ENCODE measurements around the gene NOSIP. TPM values are rescaled to one million over a fixed set of nuclear protein-coding genes. Genes with fewer than 3 reads are reported as not detected.

Gene NOSIP
- total RNA-seq, 4 donors from 2014 or later = 29.0 to 347 (median 65.4) TPM

- Histone ChIP-seq H3K27me3 (no peaks in the 10 kb centered on the region), H3K9me3 (no peaks in the 10 kb centered on the region), H3K27ac (peak overlapping the region in 1 of 2 donors; percentile 9), H3K4me3 (peak overlapping the region; percentile 35 to 49), H3K36me3 (no peaks in the 10 kb centered on the region), H3K4me1 (no peaks in the 10 kb centered on the region)
- intact Hi-C loops (cut with DNase I; ENCODE audit: low total_unique reads) = no loop called here
- peak; percentile 69 to 79 for DNase-seq
- no peak for TF ChIP-seq POLR2A (IDR thresholded peaks at IDR 0.05)
- peak in 2 of 4 experiments; percentile 20 to 29 for TF ChIP-seq CTCF (IDR thresholded peaks at IDR 0.05)
Observed at GRCh38 chr19:49533551-49534488, 46.5 kb downstream of the NOSIP start.

- Histone ChIP-seq H3K9me3 (no peaks in the 10 kb centered on the region), H3K27ac (no peak overlapping the region), H3K36me3 (no peaks in the 10 kb centered on the region), H3K4me3 (no peak overlapping the region), H3K4me1 (no peaks in the 10 kb centered on the region), H3K27me3 (no peaks in the 10 kb centered on the region)
- intact Hi-C loops (cut with DNase I; ENCODE audit: low total_unique reads) = no loop called here
- TF ChIP-seq CTCF (IDR thresholded peaks at IDR 0.05) (no peak), POLR2A (IDR thresholded peaks at IDR 0.05) (no peak)
- no peak for DNase-seq
Observed at GRCh38 chr19:49530708-49531107, 49.6 kb downstream of the NOSIP start.

GRCh38 chr19:49528211-49528771 lies 52.1 kb downstream of the NOSIP start:
- Histone ChIP-seq H3K9me3 (no peaks in the 10 kb centered on the region), H3K27me3 (no peaks in the 10 kb centered on the region), H3K27ac (peak overlapping the region; percentile 54 to 74), H3K4me1 (no peaks in the 10 kb centered on the region), H3K36me3 (no peaks in the 10 kb centered on the region), H3K4me3 (peak overlapping the region; percentile 41 to 56)
- intact Hi-C loops (cut with DNase I; ENCODE audit: low total_unique reads) = no loop called here
- TF ChIP-seq POLR2A (IDR thresholded peaks at IDR 0.05) (no peak), CTCF (IDR thresholded peaks at IDR 0.05) (no peak)
- peak; percentile 54 to 62 for DNase-seq

- Histone ChIP-seq H3K4me3 (no peak overlapping the region), H3K36me3 (no peaks in the 10 kb centered on the region), H3K27ac (no peak overlapping the region), H3K9me3 (no peaks in the 10 kb centered on the region), H3K4me1 (no peaks in the 10 kb centered on the region), H3K27me3 (no peaks in the 10 kb centered on the region)
- intact Hi-C loops (cut with DNase I; ENCODE audit: low total_unique reads) = no loop called here
- no peak for DNase-seq
- no peak for TF ChIP-seq POLR2A (IDR thresholded peaks at IDR 0.05)
- TF ChIP-seq CTCF (IDR thresholded peaks at IDR 0.05) = no peak
Observed at GRCh38 chr19:49524812-49525455, 55.4 kb downstream of the NOSIP start.

Data from uterus (tissue), 4 donors.